ENCODE data around the gene PLD1. TPM values are rescaled to one million over a fixed set of nuclear protein-coding genes. Genes with fewer than 3 reads are reported as not detected.
A peak's percentile ranks its signal among the peaks of the same experiment; 100 is the strongest.
"Not testable (repeated sequence)": the region's sequence is repeated elsewhere in the genome, so short reads cannot be mapped to it uniquely, and the experiment has no call there.

PLD1 gene
- total and polyA plus RNA-seq, 11 donors: 12.3 to 106 (median 61.0) TPM

DNA sequence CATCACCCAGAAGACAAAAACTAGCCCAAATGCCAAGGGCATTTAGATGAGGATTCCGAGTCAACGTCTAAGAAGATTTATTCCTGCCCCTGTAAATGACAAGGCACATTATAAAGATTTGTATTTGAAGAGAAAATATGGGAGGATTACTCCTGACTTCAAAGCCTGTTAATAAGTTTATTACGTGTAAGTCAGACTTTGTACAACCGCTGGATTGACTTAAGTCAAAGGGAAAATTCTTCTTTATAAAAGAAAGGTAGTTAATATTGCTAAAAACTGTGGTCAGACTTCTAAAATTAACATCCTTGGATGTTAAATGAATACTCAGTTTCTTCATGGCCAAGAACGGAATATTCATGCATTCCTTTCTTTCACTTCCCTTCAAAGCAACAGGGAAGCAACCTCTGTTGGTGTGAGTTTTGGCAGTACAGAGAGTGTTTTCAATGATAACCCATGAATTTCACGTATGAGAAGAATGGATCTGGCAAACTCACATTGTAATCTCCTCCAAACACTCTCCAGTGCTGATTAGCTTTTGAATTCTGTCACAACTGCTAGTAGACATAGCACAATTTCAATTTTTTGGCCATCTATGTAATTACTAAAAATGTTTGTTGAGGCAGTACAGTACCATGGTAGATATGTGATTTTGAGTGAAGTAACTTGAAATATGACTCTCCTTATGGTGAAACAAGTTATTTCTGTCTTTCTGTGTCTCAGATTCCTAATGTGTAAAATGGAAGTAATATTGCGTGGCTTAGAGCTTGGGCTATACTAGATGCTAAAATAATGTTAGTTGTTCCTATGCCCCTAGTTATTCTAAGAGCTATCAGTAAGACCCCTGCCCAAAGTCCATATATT is 62.0 kb downstream of the PLD1 start:
- 33 to 46% (median 39%) methylated on average over 7 of the region's 7 CpGs for WGBS, 4 donors
- DNase-seq (no peak), ATAC-seq (peak; percentile 58 to 76 (median 60))
- intact Hi-C loops (cut with DNase I): loop anchor here in 1 of 10 donors (1.0 kb wide), 1 partner anchor 21 kb away; no protein-coding TSS in a partner anchor
- Histone ChIP-seq H3K36me3 (no peaks in the 10 kb centered on the region), H3K9me3 (no peaks in the 10 kb centered on the region), H3K27me3 (no peaks in the 10 kb centered on the region), H3K4me1 (peaks cover 0 to 75% (median 58%) of the 10 kb centered on the region in 12 donors), H3K4me3 (peak overlapping the region in 4 of 12 donors; percentile 11 to 22 (median 12)), H3K27ac (peak overlapping the region; percentile 63 to 88 (median 74))
- TF ChIP-seq POLR2A (IDR thresholded peaks at IDR 0.05): no peak
- TF ChIP-seq, protein P1, sequence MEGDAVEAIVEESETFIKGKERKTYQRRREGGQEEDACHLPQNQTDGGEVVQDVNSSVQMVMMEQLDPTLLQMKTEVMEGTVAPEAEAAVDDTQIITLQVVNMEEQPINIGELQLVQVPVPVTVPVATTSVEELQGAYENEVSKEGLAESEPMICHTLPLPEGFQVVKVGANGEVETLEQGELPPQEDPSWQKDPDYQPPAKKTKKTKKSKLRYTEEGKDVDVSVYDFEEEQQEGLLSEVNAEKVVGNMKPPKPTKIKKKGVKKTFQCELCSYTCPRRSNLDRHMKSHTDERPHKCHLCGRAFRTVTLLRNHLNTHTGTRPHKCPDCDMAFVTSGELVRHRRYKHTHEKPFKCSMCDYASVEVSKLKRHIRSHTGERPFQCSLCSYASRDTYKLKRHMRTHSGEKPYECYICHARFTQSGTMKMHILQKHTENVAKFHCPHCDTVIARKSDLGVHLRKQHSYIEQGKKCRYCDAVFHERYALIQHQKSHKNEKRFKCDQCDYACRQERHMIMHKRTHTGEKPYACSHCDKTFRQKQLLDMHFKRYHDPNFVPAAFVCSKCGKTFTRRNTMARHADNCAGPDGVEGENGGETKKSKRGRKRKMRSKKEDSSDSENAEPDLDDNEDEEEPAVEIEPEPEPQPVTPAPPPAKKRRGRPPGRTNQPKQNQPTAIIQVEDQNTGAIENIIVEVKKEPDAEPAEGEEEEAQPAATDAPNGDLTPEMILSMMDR (IDR thresholded peaks at IDR 0.05): no peak

DNA sequence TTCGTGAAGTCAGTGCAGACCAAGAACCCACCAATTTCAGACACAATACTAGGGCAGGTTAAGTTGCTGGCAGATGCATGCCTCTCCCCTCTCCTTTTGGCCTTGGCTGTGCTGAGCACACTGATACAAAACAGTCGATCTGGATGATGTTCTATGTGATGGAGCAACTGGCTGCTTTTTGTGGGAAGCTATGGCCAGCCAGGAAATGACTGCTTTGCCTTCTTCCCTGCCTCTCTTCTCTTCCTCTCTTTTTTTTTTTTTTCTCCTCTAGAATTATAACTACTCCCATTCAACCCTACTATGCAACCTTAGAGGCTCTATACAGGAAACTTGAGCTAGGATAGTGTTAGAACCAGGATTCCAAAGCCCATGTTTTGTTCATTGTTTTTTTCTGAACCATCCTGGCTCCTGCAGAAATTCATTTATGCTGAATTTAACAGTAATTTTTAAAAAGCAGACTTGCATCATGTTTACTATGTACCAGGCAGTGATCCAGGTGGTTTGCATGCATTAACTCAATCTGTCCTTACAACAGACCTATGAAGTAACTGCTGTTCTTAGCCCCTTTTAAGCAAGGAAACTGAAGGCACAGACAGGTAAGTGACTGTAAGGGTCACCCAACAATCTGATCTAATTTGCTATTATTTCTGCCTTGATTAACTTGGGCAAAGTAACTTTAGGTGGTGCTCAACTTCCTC is 62.9 kb downstream of the PLD1 start:
- peaks cover 0 to 76% (median 50%) of the 10 kb centered on the region in 12 donors for H3K4me1 ChIP-seq
- no peaks in the 10 kb centered on the region for H3K9me3 ChIP-seq
- TF ChIP-seq, protein P1 (IDR thresholded peaks at IDR 0.05): no peak
- TF ChIP-seq POLR2A (IDR thresholded peaks at IDR 0.05): no peak
- intact Hi-C loops (cut with DNase I): no loop called here
- no peaks in the 10 kb centered on the region for H3K27me3 ChIP-seq
- WGBS, 4 donors: 36 to 47% (median 40%) methylated on average over 2 of the region's 2 CpGs
- no peaks in the 10 kb centered on the region for H3K36me3 ChIP-seq
- peak overlapping the region; percentile 63 to 88 (median 74) for H3K27ac ChIP-seq
- DNase-seq (no peak), ATAC-seq (peak; percentile 34 to 43 (median 37))
- H3K4me3 ChIP-seq: no peak overlapping the region

DNA sequence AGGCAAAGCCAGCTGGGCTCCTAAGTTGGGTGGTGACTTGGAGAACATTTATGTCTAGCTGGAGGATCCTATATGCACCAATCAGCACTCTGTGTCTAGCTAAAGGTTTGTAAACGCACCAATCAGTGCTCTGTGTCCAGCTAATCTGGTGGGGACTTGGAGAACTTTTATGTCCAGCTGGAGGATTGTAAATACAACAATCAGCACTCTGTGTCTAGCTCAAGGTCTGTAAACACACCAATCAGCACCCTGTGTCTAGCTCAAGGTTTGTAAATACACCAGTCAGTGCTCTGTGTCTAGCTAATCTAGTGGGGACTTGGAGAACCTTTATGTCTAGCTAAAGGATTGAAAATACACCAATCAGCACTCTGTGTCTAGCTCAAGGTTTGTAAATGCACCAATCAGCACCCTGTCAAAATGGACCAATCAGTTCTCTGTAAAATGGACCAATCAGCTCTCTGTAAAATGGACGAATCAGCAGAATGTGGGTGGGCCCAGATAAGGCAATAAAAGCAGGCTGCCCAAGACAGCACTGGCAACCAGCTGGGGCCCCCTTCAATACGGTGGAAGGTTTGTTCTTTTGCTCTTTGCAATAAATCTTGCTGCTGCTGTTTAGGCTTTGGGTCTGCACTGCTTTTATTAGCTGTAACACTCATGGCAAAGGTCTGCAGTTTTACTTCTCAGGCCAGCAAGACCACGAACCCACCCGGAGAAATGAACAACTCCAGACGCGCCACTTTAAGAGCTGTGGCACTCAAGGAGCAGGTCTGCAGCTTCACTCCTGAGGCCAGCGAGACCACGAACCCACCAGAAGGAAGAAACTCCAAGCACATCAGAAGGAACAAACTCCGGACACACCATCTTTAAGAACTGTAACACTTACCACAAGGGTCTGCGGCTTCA is 63.7 kb downstream of the PLD1 start:
- H3K4me1 ChIP-seq: peaks cover 0 to 79% (median 52%) of the 10 kb centered on the region in 12 donors
- H3K27ac ChIP-seq: peak overlapping the region; percentile 7 to 88 (median 74)
- H3K9me3 ChIP-seq; H3K27me3 ChIP-seq; H3K36me3 ChIP-seq; DNase-seq; ATAC-seq; intact Hi-C loops (cut with DNase I); H3K4me3 ChIP-seq: not testable (repeated sequence)
- 81 to 86% (median 85%) methylated on average over 11 of the region's 11 CpGs for WGBS, 4 donors

DNA sequence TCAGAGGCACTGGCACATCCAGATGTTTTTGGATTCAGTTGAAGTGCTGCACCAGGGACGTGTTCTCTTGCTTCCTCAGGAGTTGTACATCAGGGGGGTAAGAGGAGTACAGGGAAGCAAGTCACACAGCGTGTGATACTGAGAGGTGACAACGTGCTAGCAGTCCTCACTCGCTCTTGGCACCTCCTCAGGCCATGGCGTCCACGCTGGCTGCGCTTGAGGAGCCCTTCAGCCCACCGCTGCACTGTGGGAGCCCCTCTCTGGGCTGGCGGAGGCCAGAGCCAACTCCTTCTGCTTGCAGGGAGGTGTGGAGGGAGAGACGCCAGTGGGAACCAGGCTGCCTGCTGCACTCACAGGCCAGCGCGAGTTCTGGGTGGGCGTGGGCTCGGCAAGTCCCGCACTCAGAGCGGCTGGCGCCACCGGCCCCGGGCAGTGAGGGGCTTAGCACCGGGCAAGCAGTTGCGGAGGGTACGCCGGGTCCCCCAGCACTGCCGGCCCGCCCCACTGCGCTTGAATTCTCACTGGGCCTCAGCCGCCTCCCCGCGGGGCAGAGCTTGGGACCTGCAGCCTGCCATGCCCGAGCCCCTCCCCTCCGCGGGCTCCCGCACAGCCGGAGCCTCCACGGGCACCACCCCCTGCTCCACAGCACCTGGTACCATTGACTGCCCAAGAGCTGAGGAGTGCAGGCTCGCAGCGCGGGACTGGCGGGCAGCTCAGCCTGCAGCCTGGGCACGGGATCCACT is 64.5 kb downstream of the PLD1 start:
- Histone ChIP-seq H3K27ac (peak overlapping the region in 9 of 12 donors; percentile 5 to 88 (median 73)), H3K27me3 (no peaks in the 10 kb centered on the region), H3K9me3 (no peaks in the 10 kb centered on the region), H3K4me3 (no peak overlapping the region), H3K4me1 (peaks cover 0 to 85% (median 56%) of the 10 kb centered on the region in 12 donors), H3K36me3 (no peaks in the 10 kb centered on the region)
- intact Hi-C loops (cut with DNase I): no loop called here
- ATAC-seq (no peak), DNase-seq (peak in 2 of 5 donors; percentile 31 to 57)
- whole genome bisulfite sequencing, 4 donors: 87 to 94% (median 92%) methylated on average over 10 to 40 of the region's 40 CpGs
- TF ChIP-seq, protein P1 (IDR thresholded peaks at IDR 0.05): no peak
- TF ChIP-seq POLR2A (IDR thresholded peaks at IDR 0.05): no peak

Measured in heart left ventricle (tissue), 16 donors.